Mucosa of rectum (tissue), 2 donors: ENCODE results near the gene TMED10.
A peak's percentile ranks its signal among the peaks of the same experiment; 100 is the strongest.

Source experiments
- H3K27ac ChIP-seq, 2 donors: one replicate each; pipeline ENCODE4 v1.7.0; 2013; ENCODE audit warnings: inconsistent platforms in 2 of 2, low read depth in 2 of 2, low read length in 2 of 2
- H3K27me3 ChIP-seq, 2 donors: one replicate each; pipeline ENCODE4 v1.7.0; 2013; ENCODE audit warnings: low read length in 2 of 2; ENCODE audit not compliant: control insufficient read depth in 2 of 2, insufficient read depth in 2 of 2
- H3K36me3 ChIP-seq, 2 donors: one replicate each; pipeline ENCODE4 v1.7.0; 2013; ENCODE audit warnings: low read length in 2 of 2; ENCODE audit not compliant: control insufficient read depth in 2 of 2, insufficient read depth in 2 of 2
- H3K4me1 ChIP-seq, 2 donors: one replicate each; pipeline ENCODE4 v1.7.0; 2013; ENCODE audit warnings: low read length in 2 of 2, mild to moderate bottlenecking in 1 of 2; ENCODE audit not compliant: control insufficient read depth in 2 of 2, insufficient read depth in 2 of 2
- H3K4me3 ChIP-seq, 2 donors: one replicate each; pipeline ENCODE4 v1.7.0; 2013; ENCODE audit warnings: low read length in 2 of 2
- H3K9ac ChIP-seq, 2 donors: one replicate each; pipeline ENCODE4 v1.7.0; 2013; ENCODE audit warnings: low read length in 2 of 2, low read depth in 1 of 2, mild to moderate bottlenecking in 1 of 2
- H3K9me3 ChIP-seq, 2 donors: one replicate each; pipeline ENCODE4 v1.7.0; 2013; ENCODE audit warnings: low read length in 2 of 2; ENCODE audit not compliant: control insufficient read depth in 2 of 2
- donor health status: healthy.
- donor health status: Normal muscosa, but diverticular disease.

Gene TMED10

GRCh38 chr14:75213172-75213571 is 36.8 kb upstream of the TMED10 start:
- Histone ChIP-seq H3K4me3 (no peak overlapping the region), H3K4me1 (no peaks in the 10 kb centered on the region), H3K36me3 (no peaks in the 10 kb centered on the region), H3K27me3 (no peaks in the 10 kb centered on the region), H3K9me3 (no peaks in the 10 kb centered on the region), H3K27ac (no peak overlapping the region), H3K9ac (no peak overlapping the region)

DNA sequence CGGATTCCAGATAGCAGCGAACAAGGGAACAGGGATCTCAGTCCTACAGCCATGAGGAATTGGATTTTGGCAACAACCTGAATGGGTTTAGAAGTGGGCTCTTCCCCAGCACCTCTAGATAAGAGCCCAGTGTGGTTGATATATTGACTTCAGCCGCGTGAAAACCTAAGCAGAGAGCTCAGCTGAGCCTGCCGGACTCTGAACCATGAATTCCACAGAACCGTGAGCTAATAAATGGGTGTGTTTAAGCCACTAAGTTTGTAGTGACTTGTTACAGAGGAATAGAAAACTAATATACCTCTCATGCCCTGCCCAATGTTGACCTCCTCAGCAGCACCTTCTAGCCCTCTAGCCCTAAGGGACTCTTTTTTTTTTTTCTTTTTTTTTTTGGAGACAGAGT is 32.4 kb upstream of the TMED10 start:
- H3K9me3 ChIP-seq: no peaks in the 10 kb centered on the region
- no peaks in the 10 kb centered on the region for H3K36me3 ChIP-seq
- H3K4me1 ChIP-seq: peaks cover 8 to 24% of the 10 kb centered on the region in 2 donors
- no peak overlapping the region for H3K27ac ChIP-seq
- H3K9ac ChIP-seq: no peak overlapping the region
- H3K4me3 ChIP-seq: no peak overlapping the region
- no peaks in the 10 kb centered on the region for H3K27me3 ChIP-seq

GRCh38 chr14:75206190-75206589 is 29.8 kb upstream of the TMED10 start:
- Histone ChIP-seq H3K27me3 (no peaks in the 10 kb centered on the region), H3K36me3 (no peaks in the 10 kb centered on the region), H3K27ac (peak overlapping the region in 1 of 2 donors; percentile 68), H3K9me3 (no peaks in the 10 kb centered on the region), H3K4me3 (no peak overlapping the region), H3K9ac (no peak overlapping the region), H3K4me1 (peaks cover 13 to 36% of the 10 kb centered on the region in 2 donors)

GRCh38 chr14:75205591-75205990 is 29.2 kb upstream of the TMED10 start:
- H3K27ac ChIP-seq: no peak overlapping the region
- no peak overlapping the region for H3K9ac ChIP-seq
- no peaks in the 10 kb centered on the region for H3K9me3 ChIP-seq
- H3K4me3 ChIP-seq: no peak overlapping the region
- no peaks in the 10 kb centered on the region for H3K36me3 ChIP-seq
- peaks cover 14 to 41% of the 10 kb centered on the region in 2 donors for H3K4me1 ChIP-seq
- no peaks in the 10 kb centered on the region for H3K27me3 ChIP-seq

GRCh38 chr14:75204116-75204515 is 27.7 kb upstream of the TMED10 start:
- Histone ChIP-seq H3K4me1 (peaks cover 17 to 46% of the 10 kb centered on the region in 2 donors), H3K9ac (peak overlapping the region; percentile 58 to 63), H3K4me3 (peak overlapping the region; percentile 23 to 44), H3K27ac (peak overlapping the region; percentile 84 to 90), H3K9me3 (no peaks in the 10 kb centered on the region), H3K27me3 (no peaks in the 10 kb centered on the region), H3K36me3 (no peaks in the 10 kb centered on the region)

DNA sequence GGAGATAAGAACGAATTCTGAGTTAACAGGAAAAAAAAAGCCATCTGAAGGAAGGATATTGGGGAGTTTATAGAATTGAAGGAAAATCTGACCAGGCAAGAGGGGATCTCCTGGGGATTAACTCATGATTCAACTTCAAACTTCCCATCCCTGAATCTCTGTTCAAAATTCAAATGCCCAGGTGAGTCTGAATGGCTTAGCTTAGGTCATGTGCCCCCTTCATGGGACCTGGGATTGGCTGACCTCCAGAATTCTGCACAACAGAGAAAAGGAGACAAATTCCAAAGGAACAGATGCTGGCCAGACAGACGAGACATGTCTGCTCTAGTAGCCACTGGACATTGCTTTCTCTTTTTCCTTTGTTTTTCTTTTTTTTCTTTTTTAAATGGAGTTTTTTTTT is 26.2 kb upstream of the TMED10 start:
- Histone ChIP-seq H3K27ac (no peak overlapping the region), H3K36me3 (no peaks in the 10 kb centered on the region), H3K27me3 (no peaks in the 10 kb centered on the region), H3K4me3 (no peak overlapping the region), H3K9me3 (no peaks in the 10 kb centered on the region), H3K9ac (no peak overlapping the region), H3K4me1 (peaks cover 28 to 59% of the 10 kb centered on the region in 2 donors)

DNA sequence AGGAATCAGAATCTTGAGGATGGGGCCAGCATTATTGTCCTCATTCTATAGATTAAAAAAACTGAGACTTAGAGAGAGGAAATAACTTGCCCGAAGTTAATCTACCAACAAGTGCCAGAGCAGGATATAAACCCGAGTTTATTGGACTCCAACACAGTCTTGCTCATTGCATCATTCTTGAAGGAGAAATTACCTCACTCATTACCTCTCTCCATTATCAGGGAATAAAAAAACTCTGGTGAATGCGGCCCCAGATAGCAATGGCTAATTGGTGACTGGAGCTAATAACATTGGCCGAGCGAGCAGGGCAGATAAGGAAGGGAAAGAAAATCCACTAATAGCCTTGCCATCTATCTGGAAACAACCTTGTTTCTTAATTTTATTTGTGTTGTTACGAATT is 24.7 kb upstream of the TMED10 start:
- Histone ChIP-seq H3K4me1 (peaks cover 33 to 58% of the 10 kb centered on the region in 2 donors), H3K9ac (peak overlapping the region; percentile 18 to 61), H3K36me3 (no peaks in the 10 kb centered on the region), H3K27me3 (no peaks in the 10 kb centered on the region), H3K4me3 (no peak overlapping the region), H3K9me3 (no peaks in the 10 kb centered on the region), H3K27ac (peak overlapping the region; percentile 90 to 97)

DNA sequence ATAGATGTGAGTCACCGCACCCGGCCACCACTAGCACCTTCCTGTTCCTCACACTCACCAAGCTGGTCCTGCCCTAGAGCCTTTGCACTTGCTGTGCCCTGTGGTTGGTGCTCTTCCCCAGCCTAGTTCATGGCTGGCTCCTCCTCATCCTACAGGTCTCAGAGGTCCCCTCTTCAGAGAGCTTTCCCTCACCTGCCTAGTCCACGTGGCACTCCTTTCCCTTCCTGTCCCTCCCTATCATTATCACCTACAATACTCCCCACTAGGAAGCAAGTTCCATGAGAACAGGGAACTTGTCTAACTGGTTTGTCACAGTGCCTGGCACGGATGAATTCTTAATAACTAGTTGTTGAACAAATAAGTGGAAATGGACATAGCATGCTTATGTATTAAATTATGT is 24.0 kb upstream of the TMED10 start:
- Histone ChIP-seq H3K4me1 (peaks cover 33 to 59% of the 10 kb centered on the region in 2 donors), H3K9ac (peak overlapping the region; percentile 18 to 61), H3K4me3 (no peak overlapping the region), H3K27me3 (no peaks in the 10 kb centered on the region), H3K36me3 (no peaks in the 10 kb centered on the region), H3K27ac (peak overlapping the region; percentile 90 to 97), H3K9me3 (no peaks in the 10 kb centered on the region)

DNA sequence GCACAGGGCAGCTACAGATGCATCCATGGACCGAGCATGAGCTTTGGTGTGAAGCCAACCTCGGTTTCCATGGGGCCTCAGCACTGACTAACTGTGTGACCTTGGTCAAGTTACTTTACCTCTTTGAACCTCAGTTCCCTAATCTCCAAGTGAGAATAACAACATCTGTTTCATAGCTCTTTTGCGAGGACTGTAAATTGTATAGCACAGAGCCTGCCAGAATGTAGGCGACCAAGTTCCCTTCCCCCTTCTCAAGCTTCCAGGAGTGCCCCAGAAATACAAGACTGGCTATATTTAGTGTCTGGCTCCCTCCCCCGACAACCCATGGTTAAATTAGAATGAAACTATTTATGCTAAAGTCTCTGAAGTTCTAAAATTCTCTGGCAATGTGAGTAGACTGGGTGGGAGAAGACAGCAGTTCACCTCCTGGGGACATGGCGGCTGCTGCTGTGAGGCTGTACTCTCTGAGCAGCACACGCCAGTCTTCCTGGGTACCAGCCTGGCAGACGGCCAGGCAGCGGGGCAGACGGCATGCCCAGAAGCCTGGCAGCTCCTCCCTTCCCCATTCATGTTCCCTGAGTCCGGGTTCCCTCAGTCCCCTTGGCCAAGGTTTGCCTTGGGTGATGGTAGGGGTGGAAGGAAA is 22.0 kb upstream of the TMED10 start:
- Histone ChIP-seq H3K9me3 (no peaks in the 10 kb centered on the region), H3K9ac (peak overlapping the region in 1 of 2 donors; percentile 41)

GRCh38 chr14:75197338-75197737 is 20.9 kb upstream of the TMED10 start:
- H3K9ac ChIP-seq: no peak overlapping the region

More for the DNA sequence above, 22.0 kb upstream of the TMED10 start:
- H3K27me3 ChIP-seq: no peaks in the 10 kb centered on the region
- no peak overlapping the region for H3K4me3 ChIP-seq
- H3K36me3 ChIP-seq: no peaks in the 10 kb centered on the region
- peaks cover 21 to 42% of the 10 kb centered on the region in 2 donors for H3K4me1 ChIP-seq
- H3K27ac ChIP-seq: peak overlapping the region; percentile 90 to 97

More at GRCh38 chr14:75197338-75197737, 20.9 kb upstream of the TMED10 start:
- no peaks in the 10 kb centered on the region for H3K9me3 ChIP-seq
- no peak overlapping the region for H3K27ac ChIP-seq
- H3K27me3 ChIP-seq: no peaks in the 10 kb centered on the region
- no peak overlapping the region for H3K4me3 ChIP-seq
- no peaks in the 10 kb centered on the region for H3K36me3 ChIP-seq
- H3K4me1 ChIP-seq: peaks cover 21 to 41% of the 10 kb centered on the region in 2 donors
